Uterus (tissue), 4 donors: ENCODE data around the gene PPP2R2B. TPM values are rescaled to one million over a fixed set of nuclear protein-coding genes. Genes with fewer than 3 reads are reported as not detected.

Experiments used
- DNase-seq, 2 donors: peaks; one replicate each; pipeline ENCODE4 v3.0.0-alpha.2; 2019 to 2020
- H3K27ac ChIP-seq, 2 donors: fragments of 200-600 bp; sonication (generic); 1 replicate in 1 of 2; 2 replicates in 1 of 2; pipeline ENCODE4 v1.5.1; 2016 to 2018
- H3K27me3 ChIP-seq, 2 donors: fragments of 200-600 bp; sonication (generic); one replicate each; pipeline ENCODE4 v1.5.1; 2018 to 2019; ENCODE audit warnings: control low read depth in 1 of 2
- H3K36me3 ChIP-seq, 2 donors: fragments of 200-600 bp; sonication (generic); one replicate each; pipeline ENCODE4 v1.5.1; 2019; ENCODE audit warnings: control low read depth in 1 of 2
- H3K4me1 ChIP-seq, 2 donors: fragments of 200-600 bp; sonication (generic); one replicate each; pipeline ENCODE4 v1.5.1; 2018 to 2019; ENCODE audit warnings: control low read depth in 1 of 2
- H3K4me3 ChIP-seq, 2 donors: fragments of 200-600 bp; sonication (generic); 1 replicate in 1 of 2; 2 replicates in 1 of 2; pipeline ENCODE4 v1.5.1; 2018 to 2019; ENCODE audit warnings: mild to moderate bottlenecking in 1 of 2
- H3K9me3 ChIP-seq, 2 donors: fragments of 200-600 bp; sonication (generic); one replicate each; pipeline ENCODE4 v1.5.1; 2019; ENCODE audit warnings: control low read depth in 1 of 2
- CTCF ChIP-seq, 4 experiments: fragments of 200-600 bp in 2 of 4; fragments of 450-650 bp in 2 of 4; sonication (generic) in 2 of 4; IDR thresholded peaks; one replicate each; pipeline ENCODE4 v1.5.1; 2016 to 2019; ENCODE audit warnings: antibody characterized with exemption in 4 of 4, mild to moderate bottlenecking in 2 of 4, moderate library complexity in 1 of 4
- POLR2A ChIP-seq, 2 donors: fragments of 450-650 bp; IDR thresholded peaks; one replicate each; pipeline ENCODE4 v1.6.1; 2016; ENCODE audit warnings: antibody characterized with exemption in 2 of 2, mild to moderate bottlenecking in 1 of 2, moderate library complexity in 1 of 2
- intact Hi-C: fragments of 100-400 bp; cut with DNase I; formaldehyde crosslinking; loops from one replicate; pipeline ENCODE4 v1.15.1; 2023; ENCODE audit warnings: low total_unique reads
- total RNA-seq, 4 donors: library from RNA; depleted of rRNA in 3 of 4; stranded (reverse); fragments of >200 nt in 3 of 4; gene quantifications; one replicate each; pipeline versions ENCODE4 v1.1.0 to v1.2.4, GENCODE V29; 2014 to 2023
- donor health status: DM: yes; HTN: yes; CAD: no.

PPP2R2B gene
- total RNA-seq, 4 donors from 2014 or later: 0.26 to 14.8 (median 2.0) TPM; not detected in 1

- no peaks in the 10 kb centered on the region for H3K4me1 ChIP-seq
- TF ChIP-seq CTCF (IDR thresholded peaks at IDR 0.05) (no peak), POLR2A (IDR thresholded peaks at IDR 0.05) (no peak)
- H3K36me3 ChIP-seq: no peaks in the 10 kb centered on the region
- no peaks in the 10 kb centered on the region for H3K9me3 ChIP-seq
- no peak overlapping the region for H3K27ac ChIP-seq
- H3K27me3 ChIP-seq: no peaks in the 10 kb centered on the region
- no peak for DNase-seq
- H3K4me3 ChIP-seq: no peak overlapping the region
- intact Hi-C loops: no loop called here
These were observed 116.7 kb downstream of the PPP2R2B start for GRCh38 chr5:146761811-146762210.

DNA sequence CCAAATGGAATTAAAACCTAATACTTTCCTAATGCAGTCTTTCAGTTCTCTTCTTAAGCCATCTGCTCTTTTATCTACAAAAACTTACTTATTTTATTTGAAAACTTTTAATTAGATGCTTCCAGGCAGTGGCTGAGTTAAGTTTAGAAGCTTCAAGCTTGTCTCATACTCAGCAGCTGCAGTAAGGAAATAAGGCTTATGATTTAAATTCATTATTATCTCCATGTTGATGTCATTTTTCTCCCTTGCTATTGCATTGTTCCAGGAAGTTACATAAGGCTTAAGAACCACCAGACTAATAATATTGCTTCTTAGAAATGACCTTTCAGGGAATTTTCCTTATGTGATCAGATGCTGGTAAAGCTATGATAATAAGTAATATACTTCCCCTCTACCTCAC is 119.6 kb downstream of the PPP2R2B start:
- no peak for TF ChIP-seq CTCF (IDR thresholded peaks at IDR 0.05)
- TF ChIP-seq POLR2A (IDR thresholded peaks at IDR 0.05): no peak
- no peaks in the 10 kb centered on the region for H3K9me3 ChIP-seq
- DNase-seq: no peak
- no peaks in the 10 kb centered on the region for H3K36me3 ChIP-seq
- H3K27ac ChIP-seq: no peak overlapping the region
- intact Hi-C loops: no loop called here
- H3K4me1 ChIP-seq: no peaks in the 10 kb centered on the region
- H3K27me3 ChIP-seq: no peaks in the 10 kb centered on the region
- no peak overlapping the region for H3K4me3 ChIP-seq

DNA sequence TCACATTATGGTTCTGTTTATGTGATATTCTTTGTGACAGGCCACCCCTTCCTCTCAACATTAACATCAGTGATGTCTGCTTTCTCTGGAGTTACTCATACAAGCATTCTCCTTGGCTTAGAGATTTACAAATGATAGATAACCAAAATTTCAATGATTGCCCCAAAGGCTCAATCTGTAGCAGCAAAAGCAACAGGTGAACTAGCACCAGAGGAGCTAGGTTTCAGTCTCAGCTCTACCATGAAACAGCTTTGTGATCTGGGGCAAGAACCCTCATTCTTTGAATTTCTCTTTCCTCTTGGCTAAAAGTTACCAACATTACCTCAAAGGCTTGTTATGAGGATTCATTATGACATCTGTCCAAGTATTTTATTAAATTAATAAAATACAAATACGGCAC is 120.5 kb downstream of the PPP2R2B start:
- Histone ChIP-seq H3K9me3 (no peaks in the 10 kb centered on the region), H3K36me3 (no peaks in the 10 kb centered on the region), H3K4me3 (no peak overlapping the region), H3K4me1 (no peaks in the 10 kb centered on the region), H3K27me3 (no peaks in the 10 kb centered on the region), H3K27ac (no peak overlapping the region)
- TF ChIP-seq POLR2A (IDR thresholded peaks at IDR 0.05): no peak
- no peak for DNase-seq
- intact Hi-C loops: no loop called here

- intact Hi-C loops: no loop called here
- no peak overlapping the region for H3K27ac ChIP-seq
- no peaks in the 10 kb centered on the region for H3K9me3 ChIP-seq
- no peaks in the 10 kb centered on the region for H3K36me3 ChIP-seq
- H3K4me3 ChIP-seq: no peak overlapping the region
- H3K4me1 ChIP-seq: no peaks in the 10 kb centered on the region
- no peaks in the 10 kb centered on the region for H3K27me3 ChIP-seq
- TF ChIP-seq POLR2A (IDR thresholded peaks at IDR 0.05) (no peak), CTCF (IDR thresholded peaks at IDR 0.05) (no peak)
- no peak for DNase-seq
These were observed 122.0 kb downstream of the PPP2R2B start for GRCh38 chr5:146756546-146756945.

GRCh38 chr5:146755793-146756192 is 122.8 kb downstream of the PPP2R2B start:
- Histone ChIP-seq H3K36me3 (no peaks in the 10 kb centered on the region), H3K4me3 (no peak overlapping the region), H3K27me3 (no peaks in the 10 kb centered on the region), H3K9me3 (no peaks in the 10 kb centered on the region), H3K4me1 (no peaks in the 10 kb centered on the region), H3K27ac (no peak overlapping the region)
- intact Hi-C loops: no loop called here
- no peak for DNase-seq
- TF ChIP-seq POLR2A (IDR thresholded peaks at IDR 0.05) (no peak), CTCF (IDR thresholded peaks at IDR 0.05) (no peak)

DNA sequence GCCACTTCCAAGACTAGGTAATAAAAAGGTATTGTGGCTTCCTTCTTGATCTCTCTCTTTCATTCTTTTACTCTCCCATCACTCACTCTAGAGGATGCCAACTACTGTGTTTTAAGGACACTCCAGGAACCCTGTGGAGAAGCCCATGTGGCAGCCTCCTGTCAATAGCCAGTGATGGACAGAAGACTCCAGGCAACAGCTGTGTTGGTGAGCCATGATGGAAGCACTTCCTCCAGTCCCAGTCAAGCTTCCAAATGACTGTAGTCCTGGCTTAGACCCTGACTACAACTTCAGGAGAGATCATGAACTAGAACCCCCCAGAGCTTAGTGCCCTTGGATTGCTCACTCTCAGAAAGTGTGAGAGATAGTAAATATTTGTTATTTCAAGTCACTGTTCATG is 123.9 kb downstream of the PPP2R2B start:
- intact Hi-C loops: no loop called here

More for the DNA sequence above, 123.9 kb downstream of the PPP2R2B start:
- no peak for DNase-seq
- Histone ChIP-seq H3K27me3 (no peaks in the 10 kb centered on the region), H3K4me1 (no peaks in the 10 kb centered on the region), H3K27ac (no peak overlapping the region), H3K4me3 (no peak overlapping the region), H3K36me3 (no peaks in the 10 kb centered on the region), H3K9me3 (no peaks in the 10 kb centered on the region)
- TF ChIP-seq CTCF (IDR thresholded peaks at IDR 0.05): no peak
- no peak for TF ChIP-seq POLR2A (IDR thresholded peaks at IDR 0.05)
